C4-2B (cell line): ENCODE data around the gene UGT2B17.

Experiments used
- ZFX ChIP-seq: fragments of 450-650 bp; IDR thresholded peaks from 2 replicates; pipeline ENCODE4 v1.6.1; 2017
- TF ChIP-seq, protein P1 (sequence below): fragments of 450-650 bp; conservative IDR thresholded peaks from 2 replicates; pipeline ENCODE4 v1.5.1; 2017; ENCODE audit warnings: mild to moderate bottlenecking

DNA sequence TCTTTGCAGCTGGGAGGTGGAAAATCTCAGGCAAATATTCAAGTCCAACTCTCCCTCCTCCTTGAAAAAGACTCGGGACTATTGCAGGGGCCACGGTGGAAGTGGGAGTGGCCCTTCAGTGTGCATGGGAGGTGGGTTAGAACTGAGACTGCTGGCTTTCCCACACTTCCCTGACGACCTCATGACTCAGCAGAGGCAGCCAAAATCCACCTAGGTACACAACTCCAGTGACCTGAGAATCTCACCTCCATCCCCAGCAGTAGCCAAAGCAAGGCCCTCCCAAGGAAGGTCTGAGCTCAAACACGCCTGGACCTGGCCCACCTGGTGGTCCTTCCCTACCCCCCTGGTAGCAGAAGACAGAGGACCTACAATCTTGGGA lies 6.2 kb upstream of the UGT2B17 start:
- TF ChIP-seq, protein P1, sequence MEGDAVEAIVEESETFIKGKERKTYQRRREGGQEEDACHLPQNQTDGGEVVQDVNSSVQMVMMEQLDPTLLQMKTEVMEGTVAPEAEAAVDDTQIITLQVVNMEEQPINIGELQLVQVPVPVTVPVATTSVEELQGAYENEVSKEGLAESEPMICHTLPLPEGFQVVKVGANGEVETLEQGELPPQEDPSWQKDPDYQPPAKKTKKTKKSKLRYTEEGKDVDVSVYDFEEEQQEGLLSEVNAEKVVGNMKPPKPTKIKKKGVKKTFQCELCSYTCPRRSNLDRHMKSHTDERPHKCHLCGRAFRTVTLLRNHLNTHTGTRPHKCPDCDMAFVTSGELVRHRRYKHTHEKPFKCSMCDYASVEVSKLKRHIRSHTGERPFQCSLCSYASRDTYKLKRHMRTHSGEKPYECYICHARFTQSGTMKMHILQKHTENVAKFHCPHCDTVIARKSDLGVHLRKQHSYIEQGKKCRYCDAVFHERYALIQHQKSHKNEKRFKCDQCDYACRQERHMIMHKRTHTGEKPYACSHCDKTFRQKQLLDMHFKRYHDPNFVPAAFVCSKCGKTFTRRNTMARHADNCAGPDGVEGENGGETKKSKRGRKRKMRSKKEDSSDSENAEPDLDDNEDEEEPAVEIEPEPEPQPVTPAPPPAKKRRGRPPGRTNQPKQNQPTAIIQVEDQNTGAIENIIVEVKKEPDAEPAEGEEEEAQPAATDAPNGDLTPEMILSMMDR = no peak
- TF ChIP-seq ZFX = no peak
